GM21360 (cell line): ENCODE data around the gene HTATSF1.

Source experiments
- ATAC-seq: cut with Tn5 transposase; IDR thresholded peaks from one replicate; pipeline ENCODE4 v1.9.1; 2021; ENCODE audit warnings: mild to moderate bottlenecking, moderate library complexity; ENCODE audit not compliant: unreplicated experiment

The HTATSF1 gene

DNA sequence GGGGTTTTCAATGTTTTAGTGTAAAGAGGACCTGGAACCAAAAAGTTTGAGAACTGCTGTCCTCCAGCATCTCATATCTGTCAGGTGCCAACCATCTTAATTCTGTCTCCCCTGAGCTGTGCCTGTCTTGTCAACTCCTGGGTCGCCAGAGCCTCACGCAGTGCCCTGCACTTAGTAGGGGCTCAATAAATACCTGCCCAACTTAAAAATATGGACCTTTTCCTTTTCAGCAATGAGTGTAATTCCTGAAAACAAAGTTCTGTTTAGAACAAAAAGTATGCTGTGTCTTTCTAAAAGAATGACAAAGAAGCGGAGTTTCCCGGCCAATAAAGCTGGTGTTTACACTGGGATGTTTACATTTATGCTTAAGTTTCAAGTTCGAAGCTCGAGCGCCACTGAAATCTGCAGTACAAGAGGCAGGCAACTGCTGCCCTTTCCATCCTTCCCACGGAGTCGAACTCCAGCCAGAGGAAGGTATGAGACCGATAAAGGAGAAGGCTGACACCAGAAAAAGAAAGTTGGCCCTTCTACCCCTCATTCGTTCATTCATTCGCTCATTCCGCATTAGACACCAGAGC is 1.1 kb upstream of the HTATSF1 start:
- peak; percentile 1 for ATAC-seq

DNA sequence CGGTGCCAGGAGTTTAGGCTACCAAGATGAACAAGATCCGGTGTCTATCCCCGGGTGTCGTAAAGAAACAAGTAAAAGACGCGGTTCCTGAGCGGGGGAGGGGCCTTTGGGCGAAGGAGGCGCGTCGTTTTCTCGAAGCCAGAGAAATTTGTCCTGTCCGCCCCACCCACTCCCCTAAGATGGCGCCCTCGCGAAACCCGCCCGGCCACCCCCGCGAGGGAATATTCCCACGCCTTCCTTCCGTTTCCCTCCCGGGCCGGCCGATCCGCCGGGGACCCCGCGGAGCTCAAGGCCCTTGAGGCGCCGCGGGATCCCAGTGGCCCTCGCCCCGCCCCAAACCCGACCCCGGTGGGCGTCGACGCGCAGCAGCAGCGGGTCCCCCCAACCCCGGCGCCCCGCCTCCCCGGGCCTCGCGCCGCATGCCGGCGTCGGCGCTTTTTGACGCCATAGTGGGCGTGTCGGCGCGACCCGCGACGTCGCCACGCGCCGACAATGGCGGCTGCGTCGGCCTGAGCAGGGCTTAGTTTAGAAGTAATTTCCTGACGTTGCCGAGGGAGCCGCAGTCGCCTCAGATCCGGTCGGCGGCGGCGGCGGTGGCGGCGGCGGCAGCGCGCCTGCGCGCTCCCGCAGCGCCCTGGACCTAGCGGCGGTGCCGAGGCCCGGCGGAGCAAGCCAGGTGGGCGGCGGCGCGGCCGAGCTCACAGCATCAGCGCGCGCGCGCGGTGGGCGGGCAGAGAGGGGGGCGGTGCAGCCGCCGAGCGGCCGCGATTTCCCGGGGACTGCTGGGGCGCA is 432 bp upstream of the HTATSF1 start:
- peak; percentile 74 for ATAC-seq

DNA sequence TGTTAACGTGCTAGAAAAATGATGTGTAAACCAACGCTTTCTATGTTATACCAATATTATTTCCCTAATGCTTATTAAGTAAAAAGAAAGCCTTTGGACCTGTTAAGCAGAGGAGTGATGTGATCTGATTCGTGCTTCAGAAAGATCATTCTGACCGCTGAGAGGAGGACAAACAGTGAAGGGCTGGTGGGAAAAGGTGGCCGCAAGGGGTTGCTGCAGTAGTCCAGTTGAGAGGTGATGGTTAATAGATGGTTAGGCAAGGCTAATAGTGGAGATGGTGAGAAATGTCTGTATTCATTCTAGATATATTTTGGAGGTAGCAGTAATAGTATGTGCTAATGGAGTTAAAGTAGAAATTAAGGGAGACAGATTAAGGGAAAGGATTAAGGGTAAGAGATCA is 21.7 kb downstream of the HTATSF1 start:
- ATAC-seq = no peak

DNA sequence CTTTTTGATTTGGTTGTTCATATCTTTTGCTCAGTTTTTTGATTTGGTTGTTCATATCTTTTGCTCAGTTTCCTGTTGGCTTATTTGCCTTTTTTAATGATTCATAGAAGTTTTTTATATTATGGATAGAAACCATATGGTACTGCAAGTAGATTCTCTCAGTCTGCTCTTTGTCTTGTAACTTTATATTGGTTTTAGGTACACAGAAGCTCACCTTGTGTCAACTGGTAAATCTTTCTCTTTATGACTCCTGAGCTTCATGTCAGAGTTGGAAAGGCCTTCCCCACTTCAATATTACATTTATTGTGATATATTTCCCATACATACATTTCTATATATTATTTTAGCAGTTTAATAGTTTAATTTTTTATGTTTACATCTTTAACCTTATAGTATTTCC is 26.4 kb downstream of the HTATSF1 start:
- ATAC-seq = no peak

DNA sequence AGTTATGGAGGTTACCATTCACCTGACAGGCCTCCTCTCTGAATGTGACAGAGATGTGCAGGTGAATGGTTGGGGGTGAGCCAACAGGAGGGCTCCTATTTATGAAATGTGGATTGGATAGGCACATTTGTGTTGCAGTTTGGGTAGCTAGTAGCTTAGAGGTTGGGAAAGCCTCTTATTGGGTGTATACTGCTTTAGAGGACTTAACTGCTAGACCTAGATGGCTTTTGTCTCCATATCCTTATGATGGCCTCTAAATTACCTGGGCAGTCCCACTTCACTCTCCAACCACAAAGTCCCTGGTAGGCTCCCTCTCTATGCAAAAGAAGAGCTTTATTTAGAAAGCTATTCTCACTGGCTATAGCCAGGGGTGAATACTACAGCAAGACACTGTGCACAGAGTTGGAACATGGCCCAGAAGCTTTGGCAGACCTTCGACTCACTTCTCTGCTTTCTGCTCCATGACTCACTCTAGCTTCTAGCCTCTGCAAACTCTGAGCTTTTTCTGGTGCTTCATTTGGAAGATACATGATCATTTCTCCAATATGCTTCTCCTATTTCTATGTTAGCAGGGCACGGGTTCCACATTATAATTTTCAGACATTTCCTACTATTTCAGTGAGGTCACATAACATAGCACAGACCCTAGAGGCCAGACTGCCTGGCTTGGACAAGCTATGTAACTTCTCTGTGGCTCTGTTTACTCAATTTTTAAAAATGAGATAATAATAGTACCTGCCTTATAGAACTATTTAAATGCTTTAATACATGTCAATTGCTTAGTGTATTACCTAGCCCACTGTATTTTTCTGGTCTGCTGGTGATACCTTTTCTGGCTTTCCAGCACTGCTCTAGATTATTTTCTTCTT is 28.6 kb downstream of the HTATSF1 start:
- no peak for ATAC-seq

DNA sequence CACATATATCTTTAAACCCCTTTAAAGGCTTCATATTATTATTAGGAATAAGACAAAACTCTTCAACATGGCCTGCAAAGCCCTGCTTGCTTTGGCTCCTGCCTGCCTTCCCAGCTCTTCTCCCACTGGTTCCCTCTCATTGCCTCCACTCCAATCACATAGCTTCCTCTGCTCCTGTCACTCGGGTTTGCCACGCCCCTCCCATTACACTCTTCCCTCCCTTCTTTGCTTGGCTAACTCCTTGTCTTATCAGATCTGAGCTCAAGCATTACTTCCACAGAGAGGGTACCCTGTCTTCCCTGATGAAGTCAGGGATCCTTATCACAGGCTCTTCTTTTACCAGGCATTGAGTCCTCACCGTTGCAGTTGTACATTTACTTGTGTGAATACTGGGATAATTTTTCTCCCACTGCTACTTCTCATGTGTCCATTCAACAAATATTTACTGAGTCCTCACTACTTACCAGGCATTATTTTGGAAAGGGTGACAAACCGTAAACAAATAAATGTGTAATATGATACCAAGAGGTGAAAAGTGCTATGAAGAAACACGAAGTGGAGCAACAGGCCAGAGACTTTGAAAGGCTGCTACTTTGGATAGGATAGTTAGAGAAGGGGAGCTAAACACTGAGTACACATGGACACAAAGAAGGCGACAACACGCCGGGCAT is 31.4 kb downstream of the HTATSF1 start:
- ATAC-seq = no peak

DNA sequence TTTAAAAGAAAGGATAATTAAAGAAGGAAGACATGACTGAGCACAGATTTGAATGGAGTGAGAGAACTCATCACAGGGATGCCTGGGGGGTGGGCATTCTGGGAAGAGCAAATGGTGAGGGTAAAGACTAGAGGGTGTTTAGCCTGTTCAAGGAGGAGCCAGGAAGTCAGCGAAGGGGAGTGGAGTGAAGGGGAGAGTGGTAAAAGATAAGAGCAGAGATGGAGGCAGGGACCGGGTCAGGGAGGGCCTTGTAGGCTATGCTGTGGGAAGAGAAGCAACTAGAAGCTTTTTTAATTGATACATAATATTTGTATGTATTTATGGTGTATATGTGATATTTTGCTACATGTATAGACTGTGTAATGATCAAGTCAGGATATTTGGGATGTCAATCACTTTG is 32.4 kb downstream of the HTATSF1 start:
- ATAC-seq = no peak

DNA sequence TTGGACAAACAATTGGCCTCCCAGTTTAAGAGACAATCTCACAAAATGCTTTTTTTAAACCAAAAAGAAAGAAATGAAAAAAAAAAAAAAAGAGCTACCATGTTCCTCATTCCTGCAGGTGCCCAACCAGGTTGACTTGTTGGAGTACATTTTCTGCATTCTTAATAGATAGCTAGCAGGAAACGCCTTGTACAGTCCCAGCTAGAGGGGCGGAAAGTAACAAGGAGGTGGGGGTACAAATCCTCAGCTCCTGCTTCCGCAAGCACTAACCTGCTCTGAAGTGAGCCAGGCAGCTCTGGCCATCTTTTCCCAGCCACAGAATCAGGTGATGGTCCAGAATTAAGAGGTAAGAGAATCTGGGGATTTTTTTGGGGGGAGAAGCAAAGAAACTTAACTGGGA is 34.6 kb downstream of the HTATSF1 start, which contains the start of gene VGLL1:
TSS of gene VGLL1 (plus strand) at position 265 of the 400 bp plus-strand sequence. CDS start 3,806 bp downstream, outside the sequence.
- ATAC-seq = no peak

DNA sequence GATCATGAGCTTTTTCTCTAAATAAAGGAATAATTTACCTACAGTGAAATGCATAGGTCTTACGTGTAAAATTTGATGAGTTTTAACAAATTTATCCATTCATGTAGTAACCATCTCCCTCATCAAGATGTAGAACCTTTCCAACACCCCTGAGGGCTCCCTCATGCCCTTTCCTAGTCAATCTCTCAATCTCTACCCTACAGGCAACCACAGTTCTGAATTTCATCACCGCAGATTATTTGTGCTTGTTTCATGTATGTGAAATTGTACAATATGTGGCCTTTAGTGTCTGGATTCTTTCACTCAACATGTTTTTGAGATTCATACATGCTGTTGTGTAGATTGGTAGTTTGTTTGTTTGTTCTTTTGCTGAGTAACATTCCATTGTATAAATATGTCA is 36.7 kb downstream of the HTATSF1 start:
- ATAC-seq = no peak

DNA sequence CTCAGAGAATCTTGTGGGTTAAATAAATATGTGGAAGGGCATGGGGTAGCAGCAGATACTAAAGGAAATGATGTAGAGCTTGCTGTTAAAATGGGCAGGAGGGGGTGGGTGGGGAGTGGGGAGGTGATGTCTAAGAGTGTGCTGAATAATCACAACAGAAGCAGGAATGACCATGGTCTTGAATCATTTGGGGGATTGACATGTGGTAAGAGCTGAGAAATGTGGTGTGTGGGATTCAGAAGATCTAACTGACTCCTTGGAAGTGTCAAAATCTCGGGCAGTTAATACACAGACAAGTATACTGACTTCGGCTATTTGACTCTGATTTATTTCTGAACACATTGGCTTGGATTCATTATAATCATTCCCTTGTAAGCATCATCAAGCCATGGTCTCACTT is 41.4 kb downstream of the HTATSF1 start:
- no peak for ATAC-seq

DNA sequence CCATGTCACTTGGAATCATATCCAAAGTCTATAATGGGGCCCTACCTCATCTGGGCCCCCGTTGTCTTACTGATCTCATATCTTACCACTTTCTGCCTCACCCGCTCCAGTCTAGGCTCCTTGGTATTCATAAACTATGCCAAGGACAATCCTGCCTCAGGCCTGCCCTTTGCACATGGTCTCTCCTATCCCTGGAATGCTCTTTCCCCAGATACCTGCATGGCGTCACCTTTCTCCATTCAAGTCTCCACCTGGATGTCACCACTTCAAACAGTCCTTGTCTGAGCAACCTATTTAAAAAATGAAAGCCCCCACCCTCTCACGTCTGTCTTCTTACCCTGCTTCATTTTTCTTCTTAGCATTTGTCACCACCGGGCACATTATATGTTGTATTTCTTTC is 42.8 kb downstream of the HTATSF1 start:
- ATAC-seq = no peak

DNA sequence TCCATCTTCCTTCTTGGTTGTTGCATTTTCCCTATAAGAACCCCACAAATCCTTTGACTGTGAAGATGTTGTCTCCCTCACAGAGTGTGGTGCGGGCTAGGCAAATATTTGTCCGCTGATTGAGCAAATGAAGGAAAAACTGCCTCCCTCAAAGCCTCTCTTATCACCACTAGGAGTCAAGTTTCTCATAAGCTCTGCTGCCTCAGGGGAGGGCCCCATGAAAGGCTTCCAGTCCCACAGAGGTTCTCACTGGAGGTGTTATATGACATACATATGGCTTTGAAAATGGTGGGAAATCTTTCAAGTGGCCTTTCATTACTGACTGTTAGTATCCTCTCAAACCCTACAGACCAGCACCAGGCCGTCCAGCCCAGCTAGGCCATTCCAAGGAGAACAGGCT is 43.9 kb downstream of the HTATSF1 start:
- no peak for ATAC-seq

DNA sequence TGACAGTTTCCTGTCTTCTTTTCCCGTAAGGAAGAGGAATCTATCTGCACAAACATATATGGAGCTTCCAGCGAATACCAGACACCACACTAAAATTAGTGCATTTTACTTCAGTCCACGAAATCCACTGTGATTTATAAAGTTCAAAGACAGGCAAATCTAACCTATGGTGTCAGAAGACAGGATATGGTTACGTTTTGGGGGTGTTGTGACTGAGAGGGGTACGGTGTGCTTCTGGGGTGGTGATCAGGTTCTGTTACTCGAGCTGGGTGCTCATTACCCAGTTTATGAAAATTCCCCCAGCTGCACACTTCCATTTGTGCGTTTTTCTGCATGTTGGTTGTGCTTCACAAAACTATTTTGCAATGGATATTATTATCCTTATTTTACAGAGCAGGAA is 44.9 kb downstream of the HTATSF1 start:
- no peak for ATAC-seq

DNA sequence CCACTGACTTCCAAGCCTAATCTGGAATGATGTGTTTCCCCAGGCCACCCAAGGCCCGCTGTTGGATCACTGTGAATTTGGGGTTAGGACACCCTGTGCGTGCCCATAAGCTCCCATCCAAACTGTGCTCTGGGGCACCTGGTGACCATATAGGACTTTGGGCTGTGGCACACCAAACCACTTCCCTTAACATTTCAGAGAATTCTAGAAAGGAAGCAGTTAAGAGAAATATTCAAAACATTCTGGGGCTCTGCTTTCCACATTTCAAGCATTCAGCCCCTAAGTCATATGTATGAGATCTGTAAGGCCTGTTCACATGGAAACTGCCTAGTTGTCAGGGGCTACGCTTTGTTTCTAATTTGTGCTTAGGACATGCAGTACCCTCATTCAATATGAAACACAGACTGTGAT is 49.0 kb downstream of the HTATSF1 start:
- no peak for ATAC-seq

DNA sequence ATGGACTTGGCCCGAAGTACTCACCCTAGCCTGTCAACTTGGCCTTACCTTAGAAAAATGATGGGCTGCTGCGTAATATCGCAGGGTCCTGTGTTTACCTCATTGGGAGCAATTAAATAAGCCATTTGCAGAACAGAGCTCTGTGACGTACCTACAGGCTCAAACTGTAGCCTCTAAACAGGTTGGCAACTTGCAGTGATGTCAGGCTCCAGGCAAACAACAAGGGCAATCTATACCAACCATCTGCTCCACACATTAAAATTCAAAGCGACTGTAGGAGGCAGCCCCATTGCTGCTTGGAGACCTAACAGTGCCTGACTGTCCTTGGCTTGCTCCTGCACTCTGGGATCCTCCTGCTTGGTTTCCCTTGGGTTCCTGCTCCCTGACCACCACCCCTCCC is 51.8 kb downstream of the HTATSF1 start:
- ATAC-seq = no peak

DNA sequence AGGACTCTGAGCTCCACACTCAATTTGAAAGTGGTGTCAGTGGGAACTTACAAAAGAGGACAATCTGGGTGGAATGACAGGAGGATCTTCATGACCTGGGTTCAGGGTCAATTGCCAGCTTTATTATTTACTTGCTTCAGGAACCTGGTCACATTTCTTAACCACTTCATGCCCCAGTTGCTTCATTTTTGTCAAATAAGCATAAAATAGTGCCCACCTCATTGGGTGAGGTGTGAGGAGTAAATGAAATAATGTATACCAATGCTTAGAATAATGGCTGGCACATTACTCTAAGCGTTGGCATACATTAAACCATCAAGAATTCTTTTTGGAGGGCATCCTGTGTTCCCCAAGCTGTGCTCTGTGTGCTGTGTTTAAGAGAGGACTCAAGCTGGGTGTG is 54.0 kb downstream of the HTATSF1 start:
- no peak for ATAC-seq

DNA sequence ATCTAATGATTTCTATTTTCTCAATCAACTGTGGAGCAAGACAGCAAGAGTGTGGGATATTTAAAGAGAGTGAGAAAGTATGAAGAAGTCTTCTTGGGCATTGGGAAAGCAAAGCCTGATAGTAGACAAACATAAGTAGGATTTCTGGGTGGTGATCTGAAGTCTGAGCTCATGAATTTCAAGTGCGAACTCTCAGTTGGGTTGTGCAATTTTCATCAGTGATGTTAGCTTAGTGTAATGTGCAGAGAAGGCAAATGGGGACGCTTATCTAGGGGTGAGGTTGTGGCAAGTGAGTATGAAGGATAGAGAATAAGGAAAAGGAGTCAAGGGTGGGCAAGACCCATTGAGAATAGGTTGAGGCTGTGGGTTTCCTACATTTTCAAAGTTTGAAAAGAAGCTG is 58.3 kb downstream of the HTATSF1 start:
- ATAC-seq = no peak
